K562 (cell line): ENCODE results near the gene PLEKHF1. TPM values are rescaled to one million over a fixed set of nuclear protein-coding genes. Genes with fewer than 3 reads are reported as not detected.

ENCODE experiments used
- ATAC-seq: fragments of 200-7000 bp; cut with Tn5 transposase; 3 replicates; pipeline ENCODE4 v1.9.1; 2020; ENCODE audit warnings: moderate library complexity
- BruUV-seq: library from RNA; stranded (reverse); fragments of 400-500 nt; replicated peaks from 2 replicates; lab custom pipeline; 2021; lab: Mats Ljungman, UMichigan
- CTCF ChIA-PET: fragments of 300-600 bp; formaldehyde crosslinking; extraction: SDS; loops from one replicate; lab custom pipeline; 2021; ENCODE audit warnings: low intra/inter-chr PET ratio; lab: Yijun Ruan, JAX
- POLR2A ChIA-PET: fragments of 300-600, 350-650 bp; sonication (Branson Sonifier 250); formaldehyde crosslinking; extraction: SDS; loops from one replicate; lab custom pipeline; 2021; ENCODE audit warnings: antibody characterized with exemption, inconsistent platforms; lab: Yijun Ruan, JAX
- DNase-seq, 4 experiments: peaks; one replicate each; pipeline versions ENCODE4 v3.0.0 to v3.0.0-alpha.2; 2011 to 2018; ENCODE audit warnings: low spot score in 3 of 4, mixed read lengths in 3 of 4; ENCODE audit errors: extremely low read depth in 1 of 4
- FAIRE-seq: peaks from 2 replicates; lab custom pipeline; 2011; peaks lifted over from hg19 to GRCh38; lab: Jason Lieb, UNC
- H2AFZ ChIP-seq: 2 replicates; pipeline ENCODE4 v1.6.0; 2011; ENCODE audit warnings: low read depth, low read length, control low read depth, inconsistent platforms
- H3K27ac ChIP-seq: fragments of 200-600 bp; 3 replicates; pipeline ENCODE4 v1.8.0; 2011; ENCODE audit warnings: low read depth, mild to moderate bottlenecking, control low read depth, inconsistent platforms, low read length, moderate library complexity, mixed read lengths; ENCODE audit errors: extremely low read depth
- H3K27me3 ChIP-seq, 2 experiments: fragments of 300-600 bp in 1 of 2; 2 replicates in 1 of 2; 3 replicates in 1 of 2; pipeline versions ENCODE4 v1.6.0 to v1.8.0; 2011; ENCODE audit warnings: inconsistent platforms in 2 of 2, low read length in 2 of 2, mild to moderate bottlenecking in 1 of 2, mixed read lengths in 1 of 2, moderate library complexity in 1 of 2; ENCODE audit not compliant: control insufficient read depth in 2 of 2, insufficient read depth in 2 of 2
- H3K36me3 ChIP-seq: fragments of 300-600 bp; 3 replicates; pipeline ENCODE4 v1.8.0; 2011; ENCODE audit warnings: mild to moderate bottlenecking, low read length, inconsistent platforms; ENCODE audit not compliant: control insufficient read depth, insufficient read depth
- H3K4me1 ChIP-seq, 2 experiments: fragments of 200-600 bp in 1 of 2; replicated peaks in 1 of 2; 2 replicates in 1 of 2; 3 replicates in 1 of 2; pipeline versions ENCODE4 v1.5.1 to v1.8.0; 2011; ENCODE audit warnings: inconsistent platforms in 2 of 2, low read length in 2 of 2, mild to moderate bottlenecking in 1 of 2, mixed read lengths in 1 of 2, moderate library complexity in 1 of 2; ENCODE audit not compliant: control insufficient read depth in 2 of 2, insufficient read depth in 2 of 2
- H3K4me2 ChIP-seq: 2 replicates; pipeline ENCODE4 v1.6.1; 2011; ENCODE audit warnings: low read length, control low read depth, inconsistent platforms, mixed read lengths; ENCODE audit not compliant: insufficient read depth
- H3K4me3 ChIP-seq: fragments of 200-600 bp; sonication (generic), shearing (Covaris generic); 2 replicates; pipeline ENCODE4 v1.5.1; 2016; ENCODE audit warnings: control low read depth, inconsistent platforms
- H3K79me2 ChIP-seq: fragments of 200-600 bp; 3 replicates; pipeline ENCODE4 v1.8.0; 2011; ENCODE audit warnings: low read length, inconsistent platforms; ENCODE audit not compliant: control insufficient read depth, insufficient read depth
- H3K9ac ChIP-seq, 2 experiments: 2 replicates each; pipeline versions ENCODE4 v1.6.0 to v1.6.1; 2011; ENCODE audit warnings: low read depth in 2 of 2, low read length in 2 of 2, control low read depth in 1 of 2, inconsistent platforms in 1 of 2, mild to moderate bottlenecking in 1 of 2, mixed read lengths in 1 of 2; ENCODE audit not compliant: insufficient read depth in 1 of 2
- H3K9me1 ChIP-seq: one replicate; pipeline ENCODE4 v1.6.0; 2011; ENCODE audit warnings: inconsistent platforms, mild to moderate bottlenecking, low read length, moderate library complexity; ENCODE audit not compliant: control insufficient read depth, insufficient read depth
- H3K9me3 ChIP-seq: replicated peaks from 2 replicates; pipeline ENCODE4 v1.5.1; 2011; ENCODE audit warnings: low read depth, low read length, inconsistent platforms; ENCODE audit not compliant: control insufficient read depth, insufficient read depth
- H4K20me1 ChIP-seq: replicated peaks from 2 replicates; pipeline ENCODE4 v1.6.1; 2011; ENCODE audit warnings: low read length, inconsistent platforms, mixed read lengths; ENCODE audit not compliant: control insufficient read depth, insufficient read depth
- BMI1 ChIP-seq: fragments of 150-350 bp; IDR thresholded peaks from 2 replicates; pipeline ENCODE4 v1.6.1; 2014; ENCODE audit warnings: low read length
- FIP1L1 ChIP-seq: fragments of 200-400 bp; formaldehyde crosslinking; IDR thresholded peaks from 2 replicates; pipeline ENCODE4 v1.6.1; 2018; ENCODE audit warnings: mild to moderate bottlenecking, low read depth, low read length; ENCODE audit not compliant: poor library complexity, severe bottlenecking
- GTF2A2 ChIP-seq: IDR thresholded peaks from 2 replicates; pipeline ENCODE4 v1.6.1; 2016; ENCODE audit warnings: mild to moderate bottlenecking, missing genetic modification characterization, missing compliant biosample characterization
- HEY1 ChIP-seq: fragments of 250-450 bp; sonication (Bioruptor Pico); IDR thresholded peaks from 2 replicates; pipeline ENCODE4 v1.5.0; 2020; ENCODE audit warnings: mild to moderate bottlenecking, moderate library complexity, borderline replicate concordance
- HNRNPLL ChIP-seq: fragments of 200-400 bp; formaldehyde crosslinking; IDR thresholded peaks from 2 replicates; pipeline ENCODE4 v1.6.1; 2017; ENCODE audit warnings: low read length, low read depth, mild to moderate bottlenecking; ENCODE audit not compliant: poor library complexity, severe bottlenecking
- POLR2AphosphoS2 ChIP-seq: IDR thresholded peaks from 2 replicates; pipeline ENCODE4 v1.6.1; 2012; ENCODE audit warnings: low read length, improper control_type of control experiment
- POLR2H ChIP-seq: IDR thresholded peaks from 2 replicates; pipeline ENCODE4 v1.6.1; 2016; ENCODE audit warnings: missing genetic modification characterization, low read depth, mild to moderate bottlenecking, control low read depth, missing compliant biosample characterization, moderate library complexity
- WGBS: fragments of 100-300 bp; shearing (Covaris generic); methylation state at CpG from one replicate; pipeline ENCODE4 v1.1.6; 2016; ENCODE audit warnings: low coverage, mixed read lengths; ENCODE audit not compliant: insufficient coverage; ENCODE audit errors: missing lambda C conversion rate; 5-methylcytosine and 5-hydroxymethylcytosine counted together
- in situ Hi-C: fragments of 300-500 bp; cut with MboI; formaldehyde crosslinking; loops from 4 replicates; pipeline ENCODE4 v1.15.0; 2018; ENCODE audit warnings: inconsistent platforms, mixed read lengths
- intact Hi-C: fragments of 100-400 bp; cut with micrococcal nuclease; formaldehyde crosslinking; loops from 2 replicates; pipeline ENCODE4 v1.14.2; 2022
- polyA plus RNA-seq, 8 experiments: library from polyadenylated mRNA; depleted of rRNA in 4 of 8; stranded (reverse) in 5 of 8; unstranded in 3 of 8; fragments of >200 nt; fragmentation: Nextera tagmentation in 2 of 8; fragmentation: Illumina TruSeq in 1 of 8; extraction: Ambion mirVana in 2 of 8; extraction: Trizol in 1 of 8; gene quantifications; 2 replicates each; pipeline versions ENCODE4 v1.2.1 to v1.2.3, GENCODE V29; 2011 to 2014; ENCODE audit warnings: inconsistent platforms in 1 of 8, missing spikeins in 1 of 8
- total RNA-seq, 7 experiments: library from RNA; depleted of rRNA in 6 of 7; stranded (reverse); fragments of >200 nt in 6 of 7; fragmentation: Illumina TruSeq in 2 of 7; extraction: Trizol in 2 of 7; gene quantifications; 2 replicates each; pipeline versions ENCODE4 v1.2.1 to v1.2.3, GENCODE V29; 2011 to 2021; ENCODE audit warnings: low replicate concordance in 1 of 7
- TF ChIP-seq, protein P1 (sequence below): fragments of 150-350 bp; IDR thresholded peaks from 2 replicates; pipeline ENCODE4 v1.6.1; 2014; ENCODE audit warnings: low read depth, mild to moderate bottlenecking, low read length, borderline replicate concordance
- TF ChIP-seq, protein P2 (sequence below): fragments of 250-450 bp; sonication (Bioruptor Pico); IDR thresholded peaks from 2 replicates; pipeline ENCODE4 v1.5.0; 2021
- TF ChIP-seq, protein P3 (sequence below): IDR thresholded peaks from 3 replicates; pipeline ENCODE4 v1.6.1; 2011; ENCODE audit warnings: borderline replicate concordance, mild to moderate bottlenecking, moderate library complexity; ENCODE audit not compliant: insufficient read length; ENCODE audit errors: extremely low read depth
- TF ChIP-seq, protein P4 (sequence below): fragments of 450-650 bp; conservative IDR thresholded peaks from 2 replicates; pipeline ENCODE4 v1.6.1; 2016; ENCODE audit warnings: missing genetic modification characterization, low read depth, mild to moderate bottlenecking, control low read depth, missing compliant biosample characterization

The PLEKHF1 gene
- total and polyA plus RNA-seq, 9 of the 15 experiments (the other 6 are each of a cell fraction or from before 2014, with no cell fraction given): 0.07 to 13.4 (median 3.9) TPM; not detected in 1

DNA sequence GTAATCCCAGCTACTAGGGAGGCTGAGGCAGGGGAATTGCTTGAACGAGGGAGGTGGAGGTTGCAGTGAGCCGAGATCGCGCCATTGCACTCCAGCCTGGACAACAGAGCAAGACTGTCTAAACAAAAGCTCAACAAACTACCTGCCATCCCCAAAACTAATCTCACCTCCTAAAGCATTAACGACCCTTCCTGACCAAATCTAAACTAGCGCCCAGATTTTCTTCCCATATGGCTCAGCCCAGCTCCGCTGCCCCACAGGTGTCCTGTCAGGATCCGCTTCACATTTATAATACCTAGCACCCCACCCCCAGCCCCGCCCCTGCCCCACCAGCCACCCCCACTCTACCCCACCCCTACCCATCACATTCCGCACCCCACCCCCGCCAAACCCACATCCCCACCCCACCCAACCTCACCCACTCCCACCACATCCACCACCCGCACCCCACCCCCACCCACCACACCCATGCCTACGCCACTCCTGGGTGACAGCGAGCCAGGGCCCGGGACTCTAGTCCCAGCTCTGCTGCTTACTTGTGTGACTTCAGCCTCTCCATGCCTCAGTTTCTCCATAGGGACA is 49.2 kb downstream of the PLEKHF1 start:
- Histone ChIP-seq H3K4me2 (peak overlapping the region; percentile 88), H3K27ac (peak overlapping the region; percentile 83), H3K36me3 (no peaks in the 10 kb centered on the region), H3K79me2 (peaks cover 25% of the 10 kb centered on the region), H3K9me3 (no peaks in the 10 kb centered on the region), H3K9ac (peak overlapping the region; percentile 83 to 97), H3K27me3 (no peaks in the 10 kb centered on the region), H3K4me1 (peaks cover 7 to 31% of the 10 kb centered on the region in 2 experiments; a peak in 4 of 5 replicates), H2AFZ (peak overlapping the region; percentile 78), H4K20me1 (no peaks in the 10 kb centered on the region), H3K4me3 (peak overlapping the region; percentile 95), H3K9me1 (no peaks in the 10 kb centered on the region)
- in situ Hi-C loops (no loop called here), intact Hi-C loops (loop anchor here (10.0 kb wide), 1 partner anchor 190 kb away; the partner anchor contains the start of gene VSTM2B)
- 35% methylated on average over 10 of the region's 15 CpGs for WGBS
- BruUV-seq: no TSS peak
- CTCF ChIA-PET: interaction anchor here (0.7 kb wide), 1 partner anchor 19 kb away, joined by 3 read pairs; no protein-coding TSS in a partner anchor
- ATAC-seq: peak; percentile 41
- POLR2A ChIA-PET: interaction anchor here (0.9 to 3.2 kb wide), 6 partner anchors 9 to 165 kb away, joined by 3 to 10 read pairs (median 4); partner anchors contain the start of gene POP4
- peak; percentile 10 to 64 (median 51) for DNase-seq
- peak; percentile 6 for FAIRE-seq
- TF ChIP-seq HEY1 (CRISPR knock-in tag): no peak
- TF ChIP-seq POLR2H (tag): no peak
- TF ChIP-seq HNRNPLL: no peak
- TF ChIP-seq, protein P1, sequence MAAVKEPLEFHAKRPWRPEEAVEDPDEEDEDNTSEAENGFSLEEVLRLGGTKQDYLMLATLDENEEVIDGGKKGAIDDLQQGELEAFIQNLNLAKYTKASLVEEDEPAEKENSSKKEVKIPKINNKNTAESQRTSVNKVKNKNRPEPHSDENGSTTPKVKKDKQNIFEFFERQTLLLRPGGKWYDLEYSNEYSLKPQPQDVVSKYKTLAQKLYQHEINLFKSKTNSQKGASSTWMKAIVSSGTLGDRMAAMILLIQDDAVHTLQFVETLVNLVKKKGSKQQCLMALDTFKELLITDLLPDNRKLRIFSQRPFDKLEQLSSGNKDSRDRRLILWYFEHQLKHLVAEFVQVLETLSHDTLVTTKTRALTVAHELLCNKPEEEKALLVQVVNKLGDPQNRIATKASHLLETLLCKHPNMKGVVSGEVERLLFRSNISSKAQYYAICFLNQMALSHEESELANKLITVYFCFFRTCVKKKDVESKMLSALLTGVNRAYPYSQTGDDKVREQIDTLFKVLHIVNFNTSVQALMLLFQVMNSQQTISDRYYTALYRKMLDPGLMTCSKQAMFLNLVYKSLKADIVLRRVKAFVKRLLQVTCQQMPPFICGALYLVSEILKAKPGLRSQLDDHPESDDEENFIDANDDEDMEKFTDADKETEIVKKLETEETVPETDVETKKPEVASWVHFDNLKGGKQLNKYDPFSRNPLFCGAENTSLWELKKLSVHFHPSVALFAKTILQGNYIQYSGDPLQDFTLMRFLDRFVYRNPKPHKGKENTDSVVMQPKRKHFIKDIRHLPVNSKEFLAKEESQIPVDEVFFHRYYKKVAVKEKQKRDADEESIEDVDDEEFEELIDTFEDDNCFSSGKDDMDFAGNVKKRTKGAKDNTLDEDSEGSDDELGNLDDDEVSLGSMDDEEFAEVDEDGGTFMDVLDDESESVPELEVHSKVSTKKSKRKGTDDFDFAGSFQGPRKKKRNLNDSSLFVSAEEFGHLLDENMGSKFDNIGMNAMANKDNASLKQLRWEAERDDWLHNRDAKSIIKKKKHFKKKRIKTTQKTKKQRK: no peak
- no peak for TF ChIP-seq FIP1L1
- TF ChIP-seq POLR2AphosphoS2: no peak
- TF ChIP-seq, protein P2, sequence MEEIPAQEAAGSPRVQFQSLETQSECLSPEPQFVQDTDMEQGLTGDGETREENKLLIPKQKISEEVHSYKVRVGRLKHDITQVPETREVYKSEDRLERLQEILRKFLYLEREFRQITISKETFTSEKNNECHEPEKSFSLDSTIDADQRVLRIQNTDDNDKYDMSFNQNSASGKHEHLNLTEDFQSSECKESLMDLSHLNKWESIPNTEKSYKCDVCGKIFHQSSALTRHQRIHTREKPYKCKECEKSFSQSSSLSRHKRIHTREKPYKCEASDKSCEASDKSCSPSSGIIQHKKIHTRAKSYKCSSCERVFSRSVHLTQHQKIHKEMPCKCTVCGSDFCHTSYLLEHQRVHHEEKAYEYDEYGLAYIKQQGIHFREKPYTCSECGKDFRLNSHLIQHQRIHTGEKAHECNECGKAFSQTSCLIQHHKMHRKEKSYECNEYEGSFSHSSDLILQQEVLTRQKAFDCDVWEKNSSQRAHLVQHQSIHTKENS: no peak
- TF ChIP-seq GTF2A2: no peak
- TF ChIP-seq, protein P3, sequence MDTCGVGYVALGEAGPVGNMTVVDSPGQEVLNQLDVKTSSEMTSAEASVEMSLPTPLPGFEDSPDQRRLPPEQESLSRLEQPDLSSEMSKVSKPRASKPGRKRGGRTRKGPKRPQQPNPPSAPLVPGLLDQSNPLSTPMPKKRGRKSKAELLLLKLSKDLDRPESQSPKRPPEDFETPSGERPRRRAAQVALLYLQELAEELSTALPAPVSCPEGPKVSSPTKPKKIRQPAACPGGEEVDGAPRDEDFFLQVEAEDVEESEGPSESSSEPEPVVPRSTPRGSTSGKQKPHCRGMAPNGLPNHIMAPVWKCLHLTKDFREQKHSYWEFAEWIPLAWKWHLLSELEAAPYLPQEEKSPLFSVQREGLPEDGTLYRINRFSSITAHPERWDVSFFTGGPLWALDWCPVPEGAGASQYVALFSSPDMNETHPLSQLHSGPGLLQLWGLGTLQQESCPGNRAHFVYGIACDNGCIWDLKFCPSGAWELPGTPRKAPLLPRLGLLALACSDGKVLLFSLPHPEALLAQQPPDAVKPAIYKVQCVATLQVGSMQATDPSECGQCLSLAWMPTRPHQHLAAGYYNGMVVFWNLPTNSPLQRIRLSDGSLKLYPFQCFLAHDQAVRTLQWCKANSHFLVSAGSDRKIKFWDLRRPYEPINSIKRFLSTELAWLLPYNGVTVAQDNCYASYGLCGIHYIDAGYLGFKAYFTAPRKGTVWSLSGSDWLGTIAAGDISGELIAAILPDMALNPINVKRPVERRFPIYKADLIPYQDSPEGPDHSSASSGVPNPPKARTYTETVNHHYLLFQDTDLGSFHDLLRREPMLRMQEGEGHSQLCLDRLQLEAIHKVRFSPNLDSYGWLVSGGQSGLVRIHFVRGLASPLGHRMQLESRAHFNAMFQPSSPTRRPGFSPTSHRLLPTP: no peak
- TF ChIP-seq BMI1: no peak
- TF ChIP-seq, protein P4, sequence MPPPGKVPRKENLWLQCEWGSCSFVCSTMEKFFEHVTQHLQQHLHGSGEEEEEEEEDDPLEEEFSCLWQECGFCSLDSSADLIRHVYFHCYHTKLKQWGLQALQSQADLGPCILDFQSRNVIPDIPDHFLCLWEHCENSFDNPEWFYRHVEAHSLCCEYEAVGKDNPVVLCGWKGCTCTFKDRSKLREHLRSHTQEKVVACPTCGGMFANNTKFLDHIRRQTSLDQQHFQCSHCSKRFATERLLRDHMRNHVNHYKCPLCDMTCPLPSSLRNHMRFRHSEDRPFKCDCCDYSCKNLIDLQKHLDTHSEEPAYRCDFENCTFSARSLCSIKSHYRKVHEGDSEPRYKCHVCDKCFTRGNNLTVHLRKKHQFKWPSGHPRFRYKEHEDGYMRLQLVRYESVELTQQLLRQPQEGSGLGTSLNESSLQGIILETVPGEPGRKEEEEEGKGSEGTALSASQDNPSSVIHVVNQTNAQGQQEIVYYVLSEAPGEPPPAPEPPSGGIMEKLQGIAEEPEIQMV (tag): no peak
